ENCODE results near the gene RAB33A.

Gene RAB33A

DNA sequence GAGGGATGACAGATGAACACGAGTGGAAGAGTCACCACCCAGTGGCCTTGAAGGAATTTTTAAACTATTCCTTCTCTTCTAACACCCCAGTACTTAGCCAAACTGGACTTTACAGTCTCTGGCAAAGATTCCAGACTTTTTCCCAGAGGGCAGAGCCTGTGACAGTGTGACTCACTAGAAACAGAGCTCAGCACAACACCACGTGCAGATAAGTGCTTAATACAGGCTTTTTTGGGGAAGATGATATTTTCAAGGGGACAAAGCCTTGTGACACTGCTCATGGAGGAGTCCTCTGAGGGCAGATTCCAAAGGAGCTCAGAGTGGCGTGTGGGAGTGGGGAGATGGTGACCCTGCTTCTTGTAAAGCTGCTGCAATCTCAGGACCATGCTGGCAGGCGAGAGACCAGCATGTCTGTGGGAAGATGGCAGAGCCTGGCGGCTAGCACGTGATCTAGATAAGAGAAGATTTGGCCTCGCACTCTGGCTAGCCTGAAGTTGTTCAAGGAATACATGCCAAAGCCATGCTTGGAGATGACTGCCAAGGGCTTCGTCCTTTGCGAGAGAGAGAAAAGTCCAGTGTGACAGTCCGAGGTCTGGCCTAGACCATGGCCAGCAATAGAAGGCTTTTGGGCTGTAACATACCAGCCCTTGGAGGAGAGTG is 2.4 kb downstream of the RAB33A start:
- H3K27me3 ChIP-seq, result peaks cover 83 to 97% (median 96%) of the 10 kb centered on the region in 11 experiments
- H3K4me3 ChIP-seq, result peak overlapping the region in 2 of 10 experiments; percentile 1 to 57; a peak in 3 of 20 replicates
- no peaks in the 10 kb centered on the region for H3K36me3 ChIP-seq
- H3K27ac ChIP-seq, result peak overlapping the region in 8 of 11 experiments; percentile 3 to 82 (median 64); a peak in 13 of 22 replicates
- peaks cover 0 to 20% (median 12%) of the 10 kb centered on the region in 11 experiments; a peak in 12 of 22 replicates for H3K9me3 ChIP-seq (replicated peaks in 1 of 11)
- peak overlapping the region; percentile 50 to 86 (median 68); a peak in 21 of 22 replicates for H3K4me2 ChIP-seq
- no peak for TF ChIP-seq Cebpa-rat (IDR thresholded peaks at IDR 0.05)
- peaks cover 26 to 79% (median 50%) of the 10 kb centered on the region in 10 experiments; a peak in 19 of 20 replicates for H3K4me1 ChIP-seq
- peaks cover 0 to 5% (median 0%) of the 10 kb centered on the region in 11 experiments; a peak in 3 of 22 replicates for H4K20me1 ChIP-seq
- H3K9ac ChIP-seq, result peak overlapping the region in 7 of 11 experiments; percentile 15 to 72 (median 56); a peak in 10 of 22 replicates

DNA sequence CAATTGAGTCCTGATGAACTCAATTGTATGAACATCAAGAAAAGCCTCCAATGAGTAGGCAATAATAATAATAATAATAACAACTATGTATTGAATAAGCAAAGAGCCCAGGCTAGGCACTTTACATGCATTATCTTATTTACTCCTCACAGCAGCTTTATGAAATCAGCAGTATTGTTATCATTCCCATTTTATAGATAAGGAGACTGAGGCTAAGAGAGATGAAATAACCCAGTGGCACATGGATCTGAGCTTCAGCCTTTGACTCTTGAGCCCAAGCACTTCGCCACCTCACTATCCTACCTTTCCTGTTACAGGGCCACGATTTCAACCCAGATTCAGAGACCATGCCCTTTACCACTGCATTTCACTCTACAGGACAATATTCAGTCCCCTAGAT is 3.2 kb downstream of the RAB33A start:
- peaks cover 26 to 87% (median 50%) of the 10 kb centered on the region in 10 experiments; a peak in 19 of 20 replicates for H3K4me1 ChIP-seq
- peak overlapping the region in 4 of 11 experiments; percentile 69 to 82 (median 78); a peak in 6 of 22 replicates for H3K27ac ChIP-seq
- H3K9ac ChIP-seq, result no peak overlapping the region
- no peak overlapping the region for H3K4me3 ChIP-seq
- no peaks in the 10 kb centered on the region for H3K36me3 ChIP-seq
- peaks cover 0 to 5% (median 0%) of the 10 kb centered on the region in 11 experiments; a peak in 4 of 22 replicates for H4K20me1 ChIP-seq
- peak overlapping the region in 6 of 11 experiments; percentile 68 to 86 (median 72); a peak in 9 of 22 replicates for H3K4me2 ChIP-seq
- H3K27me3 ChIP-seq, result peaks cover 81 to 97% (median 96%) of the 10 kb centered on the region in 11 experiments
- TF ChIP-seq Cebpa-rat (IDR thresholded peaks at IDR 0.05), result no peak
- H3K9me3 ChIP-seq (replicated peaks in 1 of 11), result peaks cover 0 to 20% (median 12%) of the 10 kb centered on the region in 11 experiments; a peak in 12 of 22 replicates

DNA sequence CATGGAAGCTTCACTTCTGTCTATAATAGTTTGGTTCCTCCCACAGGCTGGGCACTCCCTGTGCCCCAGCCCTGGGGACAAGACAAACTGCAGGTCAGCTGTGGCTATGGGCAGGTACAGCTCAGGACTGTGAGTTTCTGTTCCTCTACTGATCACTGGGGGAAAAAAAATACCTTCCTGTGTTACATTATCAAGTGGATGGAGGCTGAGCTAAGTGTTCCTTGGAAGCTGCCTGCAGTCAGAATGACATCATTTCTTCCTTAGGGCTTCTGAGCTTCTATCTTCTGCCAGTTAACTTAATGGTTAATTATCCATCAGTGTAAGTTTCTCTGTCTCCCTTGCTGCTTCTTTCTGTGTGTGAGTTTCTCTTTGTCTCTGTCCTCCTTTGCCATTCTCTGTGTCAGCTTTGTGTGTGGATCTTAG is 4.6 kb downstream of the RAB33A start:
- H3K4me2 ChIP-seq, result peak overlapping the region in 6 of 11 experiments; percentile 16 to 80 (median 36); a peak in 9 of 22 replicates
- peaks cover 0 to 14% (median 8%) of the 10 kb centered on the region in 11 experiments; a peak in 10 of 22 replicates for H3K9me3 ChIP-seq (replicated peaks in 1 of 11)
- no peak overlapping the region for H3K27ac ChIP-seq
- H3K9ac ChIP-seq, result peak overlapping the region in 1 of 11 experiments; percentile 6; a peak in 1 of 22 replicates
- no peak for TF ChIP-seq Cebpa-rat (IDR thresholded peaks at IDR 0.05)
- H3K4me3 ChIP-seq, result no peak overlapping the region
- peaks cover 78 to 97% (median 95%) of the 10 kb centered on the region in 11 experiments for H3K27me3 ChIP-seq
- H3K4me1 ChIP-seq, result peaks cover 21 to 79% (median 45%) of the 10 kb centered on the region in 10 experiments; a peak in 19 of 20 replicates
- H4K20me1 ChIP-seq, result peaks cover 0 to 7% (median 0%) of the 10 kb centered on the region in 11 experiments; a peak in 4 of 22 replicates
- H3K36me3 ChIP-seq, result no peaks in the 10 kb centered on the region

DNA sequence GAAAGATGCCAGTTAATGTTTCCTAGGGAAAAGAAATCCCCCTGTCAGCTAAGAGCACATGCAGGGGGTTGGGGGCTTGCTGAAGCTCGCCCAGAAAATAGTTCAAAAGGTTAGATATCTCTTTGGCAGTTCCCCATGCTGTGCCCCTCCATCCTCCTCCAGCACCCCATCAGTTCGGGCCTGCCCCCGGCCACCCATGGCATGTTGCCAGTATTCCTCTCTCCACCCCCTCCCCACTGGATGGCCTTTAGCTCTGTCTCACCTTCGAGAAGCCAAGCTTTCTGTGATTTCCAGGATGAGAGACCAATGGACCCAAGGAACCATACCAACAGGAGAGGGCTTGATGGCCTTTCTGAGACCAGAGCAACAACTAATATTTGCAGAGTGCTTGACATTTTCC is 5.2 kb downstream of the RAB33A start:
- H3K9me3 ChIP-seq (replicated peaks in 1 of 11), result peaks cover 0 to 9% (median 4%) of the 10 kb centered on the region in 11 experiments; a peak in 10 of 22 replicates
- no peak for TF ChIP-seq Cebpa-rat (IDR thresholded peaks at IDR 0.05)
- H3K36me3 ChIP-seq, result no peaks in the 10 kb centered on the region
- peaks cover 74 to 96% (median 95%) of the 10 kb centered on the region in 11 experiments for H3K27me3 ChIP-seq
- H3K4me1 ChIP-seq, result peaks cover 15 to 74% (median 39%) of the 10 kb centered on the region in 10 experiments; a peak in 19 of 20 replicates
- peak overlapping the region in 5 of 11 experiments; percentile 17 to 80 (median 37); a peak in 6 of 22 replicates for H3K4me2 ChIP-seq
- no peak overlapping the region for H3K9ac ChIP-seq
- no peak overlapping the region for H3K27ac ChIP-seq
- peaks cover 0 to 7% (median 0%) of the 10 kb centered on the region in 11 experiments; a peak in 4 of 22 replicates for H4K20me1 ChIP-seq
- no peak overlapping the region for H3K4me3 ChIP-seq

DNA sequence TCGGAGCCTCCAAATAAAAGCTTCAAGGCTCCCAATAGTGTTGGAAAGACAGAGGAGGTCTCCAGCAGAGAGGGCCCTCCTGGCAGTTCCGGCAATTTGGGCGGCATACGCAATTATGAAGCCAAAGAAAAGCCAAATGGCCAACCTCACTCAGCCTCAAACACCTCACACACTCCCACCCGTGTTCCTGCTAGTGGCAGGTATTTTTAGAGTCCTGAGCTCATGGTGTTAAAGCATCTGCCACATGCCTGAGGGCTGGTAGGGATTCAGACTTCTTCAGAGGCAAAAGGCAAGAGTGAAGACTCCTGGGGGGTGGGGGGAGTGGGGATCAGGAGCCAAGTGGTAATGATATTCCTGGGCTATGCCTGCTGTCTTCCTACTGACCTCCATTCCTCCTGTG is 7.4 kb downstream of the RAB33A start:
- Histone ChIP-seq H3K4me2 (no peak overlapping the region), H3K9ac (no peak overlapping the region), H3K27ac (no peak overlapping the region), H3K27me3 (peaks cover 54 to 79% (median 73%) of the 10 kb centered on the region in 11 experiments), H3K9me3 (replicated peaks in 1 of 11) (no peaks in the 10 kb centered on the region), H4K20me1 (peaks cover 0 to 5% (median 0%) of the 10 kb centered on the region in 11 experiments; a peak in 4 of 22 replicates), H3K4me1 (peaks cover 8 to 64% (median 26%) of the 10 kb centered on the region in 10 experiments), H3K4me3 (no peak overlapping the region), H3K36me3 (no peaks in the 10 kb centered on the region)
- TF ChIP-seq Cebpa-rat (IDR thresholded peaks at IDR 0.05), result no peak

DNA sequence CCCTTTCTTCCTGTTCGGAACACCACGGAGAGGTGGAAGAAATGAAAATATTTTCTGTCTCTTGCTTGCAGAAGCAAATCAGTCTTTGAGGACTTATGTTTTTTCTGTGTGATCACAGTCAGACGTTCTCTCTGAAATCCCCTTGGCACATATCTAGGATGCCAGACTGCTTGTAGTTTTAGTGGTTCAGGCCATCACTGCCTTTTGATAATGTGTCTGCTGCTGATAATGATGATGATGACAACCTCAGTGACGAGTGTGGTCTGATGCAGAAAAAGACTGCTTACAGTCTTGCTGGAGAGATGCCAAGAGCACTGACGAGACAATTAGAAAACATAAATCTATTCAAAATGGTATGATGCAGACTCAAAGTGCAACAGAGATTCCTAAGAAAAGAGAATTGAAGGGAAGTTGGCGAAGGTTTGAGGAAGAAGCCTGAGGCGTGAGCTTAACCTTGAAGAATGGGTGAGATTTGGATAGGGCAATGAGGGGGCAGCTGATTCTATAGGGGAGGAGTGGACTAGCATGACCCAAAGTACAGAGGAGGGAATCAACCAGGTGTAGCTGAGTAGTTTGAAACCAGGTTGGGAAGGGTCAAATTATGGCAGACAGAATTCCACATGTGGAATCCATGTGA is 7.9 kb downstream of the RAB33A start:
- peaks cover 11 to 64% (median 27%) of the 10 kb centered on the region in 10 experiments for H3K4me1 ChIP-seq
- no peak for TF ChIP-seq Cebpa-rat (IDR thresholded peaks at IDR 0.05)
- H3K9me3 ChIP-seq (replicated peaks in 1 of 11), result no peaks in the 10 kb centered on the region
- peaks cover 49 to 79% (median 73%) of the 10 kb centered on the region in 11 experiments for H3K27me3 ChIP-seq
- H3K36me3 ChIP-seq, result no peaks in the 10 kb centered on the region
- H3K4me3 ChIP-seq, result no peak overlapping the region
- H3K9ac ChIP-seq, result no peak overlapping the region
- H3K27ac ChIP-seq, result no peak overlapping the region
- peaks cover 0 to 5% (median 0%) of the 10 kb centered on the region in 11 experiments; a peak in 4 of 22 replicates for H4K20me1 ChIP-seq
- H3K4me2 ChIP-seq, result peak overlapping the region in 2 of 11 experiments; percentile 7 to 25; a peak in 2 of 22 replicates

DNA sequence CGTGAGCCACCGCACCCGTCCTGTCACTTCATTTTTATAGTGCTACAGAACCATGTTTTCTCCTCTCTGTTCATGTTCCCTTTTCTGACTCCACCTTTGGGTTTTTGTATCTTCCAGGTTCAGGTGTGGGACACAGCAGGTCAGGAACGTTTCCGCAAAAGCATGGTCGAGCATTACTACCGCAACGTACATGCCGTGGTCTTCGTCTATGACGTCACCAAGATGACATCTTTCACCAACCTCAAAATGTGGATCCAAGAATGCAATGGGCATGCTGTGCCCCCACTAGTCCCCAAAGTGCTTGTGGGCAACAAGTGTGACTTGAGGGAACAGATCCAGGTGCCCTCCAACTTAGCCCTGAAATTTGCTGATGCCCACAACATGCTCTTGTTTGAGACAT is 12.4 kb downstream of the RAB33A start:
- Histone ChIP-seq H3K9ac (peak overlapping the region in 1 of 11 experiments; percentile 40; a peak in 2 of 22 replicates), H3K9me3 (replicated peaks in 1 of 11) (no peaks in the 10 kb centered on the region), H3K36me3 (no peaks in the 10 kb centered on the region), H3K4me1 (peaks cover 22 to 40% (median 32%) of the 10 kb centered on the region in 10 experiments), H3K4me2 (peak overlapping the region; percentile 43 to 80 (median 58)), H3K27me3 (peaks cover 51 to 82% (median 76%) of the 10 kb centered on the region in 11 experiments), H3K27ac (peak overlapping the region in 8 of 11 experiments; percentile 4 to 63 (median 44); a peak in 12 of 22 replicates), H4K20me1 (peaks cover 0 to 3% (median 0%) of the 10 kb centered on the region in 11 experiments; a peak in 4 of 22 replicates), H3K4me3 (peak overlapping the region in 1 of 10 experiments; percentile 31; a peak in 1 of 20 replicates)
- no peak for TF ChIP-seq Cebpa-rat (IDR thresholded peaks at IDR 0.05)

DNA sequence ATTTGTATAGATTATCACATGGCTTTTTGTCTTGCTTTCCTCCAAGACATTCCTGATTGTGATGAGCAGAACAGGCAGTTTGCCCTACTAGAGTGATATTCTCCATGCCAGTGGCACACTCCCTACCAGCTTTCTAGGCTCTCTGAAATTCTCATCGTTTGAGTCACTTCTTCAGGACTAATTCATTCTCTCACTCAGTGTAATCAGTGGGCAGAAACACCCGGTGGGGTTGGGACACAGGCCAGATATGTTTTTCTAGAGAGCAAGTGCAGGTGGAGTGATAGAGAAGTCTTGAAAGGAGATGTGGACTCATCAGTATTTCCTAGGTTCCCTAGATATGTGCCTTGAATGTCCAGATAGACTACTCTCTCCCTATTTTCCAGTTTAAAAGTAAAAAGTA is 13.1 kb downstream of the RAB33A start:
- Histone ChIP-seq H3K27ac (no peak overlapping the region), H3K36me3 (no peaks in the 10 kb centered on the region), H3K9me3 (replicated peaks in 1 of 11) (no peaks in the 10 kb centered on the region), H3K4me3 (no peak overlapping the region), H4K20me1 (peaks cover 0 to 2% (median 0%) of the 10 kb centered on the region in 11 experiments; a peak in 4 of 22 replicates), H3K9ac (no peak overlapping the region), H3K4me2 (peak overlapping the region in 10 of 11 experiments; percentile 43 to 71 (median 58); a peak in 15 of 22 replicates), H3K4me1 (peaks cover 16 to 40% (median 30%) of the 10 kb centered on the region in 10 experiments), H3K27me3 (peaks cover 51 to 82% (median 75%) of the 10 kb centered on the region in 11 experiments)
- TF ChIP-seq Cebpa-rat (IDR thresholded peaks at IDR 0.05), result no peak

Data from BLaER1 treated with 17β-estradiol and CSF1 and Interleukin-3, amounts not matched to agents 10 nM and 100 nM (cell line).